Heart left ventricle (tissue), 16 donors: ENCODE results near the gene SLITRK1. TPM values are rescaled to one million over a fixed set of nuclear protein-coding genes. Genes with fewer than 3 reads are reported as not detected.

Source experiments
- ATAC-seq, 4 donors: fragments of 200-7000 bp; cut with Tn5 transposase; one replicate each; pipeline ENCODE4 v1.9.1; 2020 to 2022; ENCODE audit warnings: moderate library complexity in 4 of 4, mild to moderate bottlenecking in 3 of 4, moderate number of reproducible peaks in 1 of 4
- DNase-seq, 5 donors: peaks; one replicate each; pipeline ENCODE4 v3.0.0-alpha.2; 2020
- H3K27ac ChIP-seq, 12 donors: fragments of 200-600 bp; sonication (generic) in 4 of 12; one replicate each; pipeline versions ENCODE4 v1.5.0 to v1.8.0; 2016 to 2022; ENCODE audit warnings: mild to moderate bottlenecking in 2 of 12
- H3K27me3 ChIP-seq, 9 donors: fragments of 200-600 bp; sonication (generic) in 2 of 9; one replicate each; pipeline versions ENCODE4 v1.5.1 to v1.8.0; 2016 to 2022; ENCODE audit warnings: mild to moderate bottlenecking in 3 of 9
- H3K36me3 ChIP-seq, 9 donors: fragments of 200-600 bp; sonication (generic) in 2 of 9; one replicate each; pipeline versions ENCODE4 v1.5.0 to v1.8.0; 2018 to 2022; ENCODE audit warnings: mild to moderate bottlenecking in 2 of 9
- H3K4me1 ChIP-seq, 12 donors: fragments of 200-600 bp; sonication (generic) in 4 of 12; one replicate each; pipeline versions ENCODE4 v1.5.0 to v1.8.0; 2016 to 2022; ENCODE audit warnings: mild to moderate bottlenecking in 3 of 12
- H3K4me3 ChIP-seq, 12 donors: fragments of 200-600 bp; sonication (generic) in 4 of 12; one replicate each; pipeline versions ENCODE4 v1.5.0 to v1.8.0; 2017 to 2022; ENCODE audit warnings: mild to moderate bottlenecking in 9 of 12, moderate library complexity in 4 of 12
- H3K9me3 ChIP-seq, 12 donors: fragments of 200-600 bp; sonication (generic) in 4 of 12; one replicate each; pipeline versions ENCODE4 v1.5.0 to v1.8.0; 2016 to 2022; ENCODE audit warnings: mild to moderate bottlenecking in 1 of 12
- POLR2A ChIP-seq, 2 donors: fragments of 450-650 bp; IDR thresholded peaks; one replicate each; pipeline ENCODE4 v1.6.1; 2017; ENCODE audit warnings: antibody characterized with exemption in 2 of 2, mild to moderate bottlenecking in 2 of 2, moderate library complexity in 2 of 2
- WGBS, 4 donors: extraction: QIAGEN DNeasy Blood & Tissue Kit in 2 of 4; methylation state at CpG; one replicate each; pipeline versions ENCODE4 v1.1.5 to v1.1.7; 2013 to 2018; 5-methylcytosine and 5-hydroxymethylcytosine counted together
- intact Hi-C, 10 donors: fragments of 100-400 bp; cut with DNase I; formaldehyde crosslinking; loops; one replicate each; pipeline versions ENCODE4 v1.11.1 to v1.14.2; 2022
- polyA plus RNA-seq, 2 donors: library from polyadenylated mRNA; stranded (reverse); fragments of 200-250 nt; gene quantifications; one replicate each; pipeline ENCODE4 v1.2.3, GENCODE V29; 2013
- total RNA-seq, 9 donors: library from RNA; depleted of rRNA in 2 of 9; stranded (reverse); fragments of >200 nt in 2 of 9; fragmentation: NEBNext Ultra II Directional in 3 of 9; extraction: Animal tissue kit (Norgen Biotek cat#: 25700) in 3 of 9; gene quantifications; one replicate each; pipeline versions ENCODE4 v1.1.0 to v1.2.4, GENCODE V29; 2016 to 2023
- TF ChIP-seq, protein P1 (sequence below), 12 donors: fragments of 200-600 bp; sonication (generic) in 4 of 12; IDR thresholded peaks; one replicate each; pipeline versions ENCODE4 v1.5.0 to v1.8.0; 2018 to 2022; ENCODE audit warnings: antibody characterized with exemption in 12 of 12, mild to moderate bottlenecking in 5 of 12
- donor health status: ischemic (EF 13 %, LVEDD 7.1; RV severe dilation, severe dysfunction).
- donor health status: healthy with polysubstance abuse.
- donor health status: DM: no; HTN: yes; CAD: no.
- donor health status: DM: no; HTN: no; CAD: no.
- donor health status: ischemic (EF 25% LVEDD 6.9; RV normal size, moderate dysfunction).
- donor health status: ischemic (EF 25% LVEDD 5.7; RV mildly dilated, moderate dysfunction).
- donor health status: healthy.
- donor health status: DM: yes; HTN: yes; CAD: no.
- donor health status: ischemic (EF 35%, LVEDD 5.7; RV mildly dilated, moderate dysfunction).
- donor health status: nonischemic (EF 11% LVEDD 7.7; RV severe dilation, severe dysfunction).
- donor health status: DM: yes; HTN: yes; CAD: no.
- donor health status: PGD.
- donor health status: ischemic (EF 29% LVEDD 5.4; RV normal size, mild dysfunction).
- donor health status: nonischemic (EF 23%, LVEDD 6.1; RV moderate dilation, normal function).

Gene SLITRK1
- total and polyA plus RNA-seq, 11 donors, result not detected

DNA sequence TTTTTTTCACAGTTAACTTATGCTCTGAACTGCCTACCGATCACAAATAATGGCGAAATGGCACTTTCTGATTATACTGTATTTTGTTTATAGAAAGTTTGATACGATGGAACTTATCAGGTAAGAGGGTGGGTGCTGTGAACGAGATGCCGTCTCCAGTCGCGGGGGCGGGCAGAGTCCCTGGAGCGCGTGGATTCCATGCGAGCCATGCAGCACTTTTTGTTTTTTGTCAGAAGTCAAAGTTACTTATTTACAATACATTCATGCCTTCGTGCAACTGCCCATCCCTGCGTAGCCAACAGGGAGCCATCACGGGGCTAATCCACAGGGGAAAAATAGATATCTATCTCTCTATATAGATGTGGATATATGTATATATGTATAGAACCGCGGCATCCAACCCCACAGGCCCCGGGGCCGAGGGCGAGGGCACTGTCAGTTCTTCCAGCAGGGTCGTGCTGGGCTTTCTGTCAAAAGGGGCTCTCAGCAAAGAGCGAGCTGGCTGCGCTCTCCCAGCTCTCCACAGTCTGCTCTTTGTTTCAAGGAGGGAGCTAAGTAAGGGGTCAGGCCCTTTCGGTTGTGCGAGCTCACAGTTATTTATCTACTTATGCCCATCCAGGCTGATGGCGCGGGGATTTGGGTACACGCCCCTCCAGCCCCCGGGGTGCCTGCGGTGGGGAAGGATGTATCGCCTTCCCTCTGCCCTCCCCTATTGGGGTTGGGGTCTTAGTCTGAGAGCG is 3.4 kb downstream of the SLITRK1 start:
- Histone ChIP-seq H3K27me3 (peaks cover 18 to 62% (median 42%) of the 10 kb centered on the region in 9 donors), H3K27ac (no peak overlapping the region), H3K4me3 (no peak overlapping the region), H3K4me1 (no peaks in the 10 kb centered on the region), H3K36me3 (no peaks in the 10 kb centered on the region), H3K9me3 (no peaks in the 10 kb centered on the region)
- intact Hi-C loops, result no loop called here
- 4 to 9% (median 7%) methylated on average over 28 to 31 of the region's 31 CpGs for WGBS, 4 donors
- no peak for TF ChIP-seq POLR2A (IDR thresholded peaks at IDR 0.05)
- TF ChIP-seq, protein P1, sequence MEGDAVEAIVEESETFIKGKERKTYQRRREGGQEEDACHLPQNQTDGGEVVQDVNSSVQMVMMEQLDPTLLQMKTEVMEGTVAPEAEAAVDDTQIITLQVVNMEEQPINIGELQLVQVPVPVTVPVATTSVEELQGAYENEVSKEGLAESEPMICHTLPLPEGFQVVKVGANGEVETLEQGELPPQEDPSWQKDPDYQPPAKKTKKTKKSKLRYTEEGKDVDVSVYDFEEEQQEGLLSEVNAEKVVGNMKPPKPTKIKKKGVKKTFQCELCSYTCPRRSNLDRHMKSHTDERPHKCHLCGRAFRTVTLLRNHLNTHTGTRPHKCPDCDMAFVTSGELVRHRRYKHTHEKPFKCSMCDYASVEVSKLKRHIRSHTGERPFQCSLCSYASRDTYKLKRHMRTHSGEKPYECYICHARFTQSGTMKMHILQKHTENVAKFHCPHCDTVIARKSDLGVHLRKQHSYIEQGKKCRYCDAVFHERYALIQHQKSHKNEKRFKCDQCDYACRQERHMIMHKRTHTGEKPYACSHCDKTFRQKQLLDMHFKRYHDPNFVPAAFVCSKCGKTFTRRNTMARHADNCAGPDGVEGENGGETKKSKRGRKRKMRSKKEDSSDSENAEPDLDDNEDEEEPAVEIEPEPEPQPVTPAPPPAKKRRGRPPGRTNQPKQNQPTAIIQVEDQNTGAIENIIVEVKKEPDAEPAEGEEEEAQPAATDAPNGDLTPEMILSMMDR (IDR thresholded peaks at IDR 0.05), result no peak
- DNase-seq (no peak), ATAC-seq (no peak)

DNA sequence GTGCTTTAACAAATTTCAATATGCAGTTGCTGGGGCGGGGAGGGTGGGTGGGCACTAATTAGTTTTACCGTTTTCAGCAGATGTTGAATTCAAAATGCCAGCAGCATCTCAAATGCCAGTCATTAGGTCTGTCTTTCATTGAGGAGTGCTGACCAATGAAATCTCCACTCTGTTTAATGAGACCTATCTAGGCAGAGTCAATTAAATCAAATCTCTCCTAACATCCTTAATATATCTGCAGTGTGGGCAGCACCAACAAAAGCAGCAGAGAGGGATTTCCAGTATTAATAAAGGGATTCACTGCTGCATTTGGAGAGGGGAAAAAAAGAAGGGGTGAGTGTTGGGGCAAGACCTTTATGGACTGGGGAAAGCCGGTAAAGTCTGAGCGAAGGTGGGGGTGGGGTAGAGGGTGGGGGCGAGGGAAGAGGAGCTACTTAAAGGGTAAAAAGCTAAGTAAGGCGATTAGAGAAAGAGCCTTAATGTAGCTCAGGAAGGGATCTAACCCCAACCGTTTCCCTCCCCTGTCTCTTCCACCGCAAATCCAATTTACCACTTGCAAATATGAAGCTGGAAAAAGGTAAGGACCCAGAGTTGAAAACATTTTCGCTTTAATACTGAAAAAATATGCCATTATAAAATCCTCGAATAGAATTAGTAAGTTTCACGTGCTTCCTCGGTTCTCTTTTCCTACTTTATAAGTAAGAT is 4.5 kb downstream of the SLITRK1 start:
- 18 to 26% (median 22%) methylated on average over 12 of the region's 12 CpGs for WGBS, 4 donors

DNA sequence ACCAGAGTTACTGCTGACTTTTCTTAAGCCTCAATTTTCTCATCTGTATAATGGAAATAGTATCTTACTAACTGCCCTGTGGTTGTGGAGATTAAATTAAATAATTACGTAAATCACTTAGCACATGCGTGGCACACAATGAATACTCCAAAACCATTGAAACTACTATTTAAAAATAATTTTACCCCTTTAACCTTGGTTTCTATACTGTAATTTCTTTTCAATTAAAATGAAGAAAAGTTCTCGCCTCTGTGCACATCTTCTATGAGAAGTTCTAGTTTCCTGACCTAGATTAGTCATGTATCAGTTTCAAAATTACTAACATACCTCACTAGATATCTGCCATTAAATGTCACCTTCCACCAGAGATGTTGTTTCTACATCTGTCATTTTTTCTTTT is 5.7 kb downstream of the SLITRK1 start:
- DNase-seq (no peak), ATAC-seq (no peak)
- Histone ChIP-seq H3K4me1 (no peaks in the 10 kb centered on the region), H3K4me3 (no peak overlapping the region), H3K36me3 (no peaks in the 10 kb centered on the region), H3K27me3 (peaks cover 18 to 40% (median 30%) of the 10 kb centered on the region in 9 donors), H3K9me3 (peaks cover 0 to 5% (median 0%) of the 10 kb centered on the region in 12 donors), H3K27ac (no peak overlapping the region)
- intact Hi-C loops, result no loop called here
- TF ChIP-seq, protein P1 (IDR thresholded peaks at IDR 0.05), result no peak
- TF ChIP-seq POLR2A (IDR thresholded peaks at IDR 0.05), result no peak
- 89 to 93% (median 91%) methylated on average over 3 of the region's 3 CpGs for WGBS, 4 donors

More for the DNA sequence above, 4.5 kb downstream of the SLITRK1 start:
- H3K36me3 ChIP-seq, result no peaks in the 10 kb centered on the region
- intact Hi-C loops, result no loop called here
- DNase-seq, result no peak
- H3K4me3 ChIP-seq, result no peak overlapping the region
- ATAC-seq, result no peak
- peaks cover 18 to 51% (median 39%) of the 10 kb centered on the region in 9 donors for H3K27me3 ChIP-seq
- H3K4me1 ChIP-seq, result no peaks in the 10 kb centered on the region
- no peak overlapping the region for H3K27ac ChIP-seq
- TF ChIP-seq POLR2A (IDR thresholded peaks at IDR 0.05), result no peak
- TF ChIP-seq, protein P1 (IDR thresholded peaks at IDR 0.05), result no peak
- no peaks in the 10 kb centered on the region for H3K9me3 ChIP-seq

DNA sequence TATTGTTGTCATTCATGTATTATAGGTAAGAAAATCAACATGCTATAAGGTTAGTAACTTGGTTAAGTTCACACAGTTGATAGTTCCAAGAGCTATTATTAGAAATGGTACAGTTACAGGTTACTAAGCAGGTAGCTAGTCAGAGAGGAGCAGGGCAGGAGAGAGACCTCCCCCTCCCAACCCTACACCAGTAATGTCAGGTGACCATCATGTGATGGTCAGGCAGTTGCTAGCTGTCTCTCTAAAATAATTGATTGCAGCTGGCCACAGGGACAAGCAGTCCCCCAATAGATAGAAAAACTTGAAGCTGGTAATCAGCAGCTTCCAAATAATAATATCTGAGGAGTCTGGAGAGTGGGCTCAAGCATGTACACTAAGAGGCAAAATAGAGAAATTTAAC is 14.6 kb downstream of the SLITRK1 start:
- ATAC-seq (no peak), DNase-seq (no peak)
- TF ChIP-seq POLR2A (IDR thresholded peaks at IDR 0.05), result no peak
- TF ChIP-seq, protein P1 (IDR thresholded peaks at IDR 0.05), result no peak
- Histone ChIP-seq H3K4me3 (no peak overlapping the region), H3K27ac (no peak overlapping the region), H3K36me3 (no peaks in the 10 kb centered on the region), H3K4me1 (no peaks in the 10 kb centered on the region), H3K9me3 (peaks cover 0 to 10% (median 0%) of the 10 kb centered on the region in 12 donors), H3K27me3 (no peaks in the 10 kb centered on the region)
- intact Hi-C loops, result no loop called here
